HG03095 (cell line): ENCODE data around the gene CORIN.

ENCODE experiments used
- ATAC-seq: cut with Tn5 transposase; IDR thresholded peaks from one replicate; pipeline ENCODE4 v1.9.1; 2021; ENCODE audit warnings: moderate library complexity; ENCODE audit not compliant: unreplicated experiment

Gene CORIN

DNA sequence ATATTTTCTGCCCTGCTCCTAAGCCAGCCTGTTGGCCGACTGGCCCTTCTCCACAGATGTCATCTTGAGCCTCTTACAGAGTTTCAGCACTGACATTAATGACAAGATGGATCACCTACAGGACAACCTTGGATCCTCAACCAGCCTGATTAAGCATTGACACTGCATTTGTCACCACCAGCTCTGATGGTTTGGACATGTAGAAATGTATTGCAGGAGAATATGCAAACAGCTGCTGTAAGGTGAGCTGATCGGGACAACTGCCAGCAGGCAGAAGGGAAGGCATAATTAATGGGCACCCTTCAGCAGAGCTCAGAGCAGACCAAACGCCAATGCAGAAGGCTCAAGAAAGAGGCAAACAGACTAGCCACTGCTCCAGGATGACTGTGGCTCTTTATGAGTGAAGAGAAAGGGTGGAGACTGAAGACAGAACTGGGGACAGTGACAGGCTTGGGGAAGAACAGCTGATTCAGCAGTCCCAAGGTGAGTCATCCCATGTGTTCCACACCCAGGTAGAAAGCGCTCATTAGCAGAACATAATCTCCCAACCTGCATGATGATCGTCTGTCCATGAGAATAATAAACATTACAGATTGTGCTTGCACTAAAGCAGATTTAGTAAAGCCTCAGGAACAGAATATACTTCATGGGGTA, 6.7 kb downstream of the CORIN start:
- ATAC-seq = no peak

DNA sequence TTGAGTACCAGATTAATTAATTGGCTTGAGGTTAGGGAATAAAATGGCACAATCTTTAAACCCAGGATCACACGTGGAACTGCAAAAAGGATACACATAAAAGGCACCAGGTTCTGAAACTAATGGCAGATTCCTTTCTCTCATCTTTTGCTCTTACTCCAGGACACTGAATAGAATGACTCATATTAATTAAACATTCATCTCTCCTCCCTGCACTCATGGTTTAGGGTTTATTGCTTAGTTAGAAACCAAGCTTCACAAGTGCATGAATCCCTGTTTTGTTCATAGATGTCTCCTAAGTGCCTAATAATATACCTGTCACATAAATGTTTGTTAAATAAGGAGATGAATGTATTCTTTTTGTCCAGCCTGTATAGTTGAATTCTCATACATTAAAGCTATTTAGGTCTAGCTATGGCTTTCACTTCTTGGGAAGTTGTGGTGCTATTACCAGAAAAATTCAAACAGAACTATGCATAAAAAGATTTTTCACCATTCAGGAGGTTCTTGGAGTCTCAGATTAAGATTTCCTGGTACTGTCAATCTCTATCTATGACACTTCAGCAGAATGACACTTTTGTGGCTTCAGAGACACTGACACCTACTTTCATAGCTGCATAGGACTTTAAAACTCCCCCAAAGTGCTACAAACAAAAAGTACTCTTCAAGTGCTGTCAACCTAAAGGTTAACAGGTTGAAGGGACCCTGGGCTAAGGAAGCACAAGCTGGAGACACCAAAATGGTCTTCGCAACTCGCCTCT, 7.4 kb downstream of the CORIN start:
- no peak for ATAC-seq

GRCh38 chr4:47829438-47829837, 8.4 kb downstream of the CORIN start:
- ATAC-seq = no peak

DNA sequence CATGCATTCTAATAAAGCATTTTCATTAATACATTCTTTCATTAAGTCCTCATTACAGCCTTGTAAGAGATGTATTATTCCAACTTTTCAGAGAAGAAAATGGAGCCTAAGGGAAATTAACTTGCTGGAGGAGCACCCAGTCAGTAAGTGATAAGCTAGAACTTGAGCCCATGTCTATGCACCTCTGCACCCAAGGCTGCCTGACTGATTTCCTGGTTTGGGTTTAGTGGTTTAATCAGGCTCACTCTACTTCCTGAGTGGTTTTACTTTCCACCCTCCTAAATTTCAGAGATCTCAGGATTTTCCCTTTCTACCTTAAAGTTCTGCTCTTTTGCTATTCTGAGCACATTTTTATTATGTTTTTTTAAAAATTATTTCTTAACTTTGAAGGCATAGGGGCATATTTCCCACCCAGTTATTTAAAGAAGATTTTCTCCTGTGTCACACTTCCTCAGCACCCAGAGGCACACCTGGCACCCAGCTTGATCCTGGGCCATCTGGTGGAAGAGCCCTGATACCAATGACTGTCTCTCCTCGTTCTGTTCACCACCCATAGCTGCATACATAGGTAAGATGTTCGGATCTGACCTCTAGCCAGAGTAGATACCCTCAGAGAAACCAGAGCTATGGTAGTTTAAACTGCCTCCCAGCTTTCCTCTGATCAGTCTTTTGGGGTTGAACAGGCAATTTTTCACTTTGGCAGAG, 10.4 kb downstream of the CORIN start:
- no peak for ATAC-seq

GRCh38 chr4:47824840-47825239, 13.0 kb downstream of the CORIN start:
- ATAC-seq = peak; percentile 61

- ATAC-seq = no peak
These were observed 18.7 kb downstream of the CORIN start for GRCh38 chr4:47819178-47819577.

DNA sequence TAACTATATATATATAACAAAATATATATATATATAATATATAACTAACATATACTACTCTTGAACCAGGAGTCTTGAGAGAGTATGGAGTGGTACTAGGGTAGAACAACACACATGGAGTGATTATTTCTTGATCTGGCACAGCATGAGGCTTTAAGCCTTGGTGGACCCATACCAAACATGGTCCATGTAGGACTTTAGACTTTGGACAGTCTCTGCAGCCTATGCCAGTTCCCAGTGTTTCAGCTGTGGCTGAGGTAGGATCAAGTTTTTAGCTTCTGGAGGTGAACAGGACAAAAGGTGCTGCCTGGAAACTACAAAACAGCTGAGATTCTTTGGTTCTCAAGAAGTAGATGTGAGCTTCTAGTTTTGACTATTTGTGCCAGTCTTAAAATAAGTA, 20.6 kb downstream of the CORIN start:
- ATAC-seq = no peak

DNA sequence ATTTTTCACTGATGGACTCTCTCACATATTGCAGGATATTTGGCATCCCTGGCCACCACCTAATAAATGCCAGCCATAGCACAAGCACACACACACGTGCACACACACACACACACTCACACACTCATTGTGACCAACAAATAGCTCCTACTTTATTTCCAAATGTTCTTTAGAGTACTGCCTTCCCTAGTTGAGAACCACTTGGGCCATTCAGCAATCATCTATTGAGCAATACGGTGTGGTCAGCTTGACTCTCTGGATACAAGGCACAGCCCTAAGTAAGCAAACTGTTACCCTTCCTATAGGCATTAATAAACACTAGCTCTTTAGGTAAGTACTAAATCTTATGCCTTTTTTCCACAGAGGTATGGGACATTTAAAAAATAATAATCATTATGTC, 21.1 kb downstream of the CORIN start:
- no peak for ATAC-seq

DNA sequence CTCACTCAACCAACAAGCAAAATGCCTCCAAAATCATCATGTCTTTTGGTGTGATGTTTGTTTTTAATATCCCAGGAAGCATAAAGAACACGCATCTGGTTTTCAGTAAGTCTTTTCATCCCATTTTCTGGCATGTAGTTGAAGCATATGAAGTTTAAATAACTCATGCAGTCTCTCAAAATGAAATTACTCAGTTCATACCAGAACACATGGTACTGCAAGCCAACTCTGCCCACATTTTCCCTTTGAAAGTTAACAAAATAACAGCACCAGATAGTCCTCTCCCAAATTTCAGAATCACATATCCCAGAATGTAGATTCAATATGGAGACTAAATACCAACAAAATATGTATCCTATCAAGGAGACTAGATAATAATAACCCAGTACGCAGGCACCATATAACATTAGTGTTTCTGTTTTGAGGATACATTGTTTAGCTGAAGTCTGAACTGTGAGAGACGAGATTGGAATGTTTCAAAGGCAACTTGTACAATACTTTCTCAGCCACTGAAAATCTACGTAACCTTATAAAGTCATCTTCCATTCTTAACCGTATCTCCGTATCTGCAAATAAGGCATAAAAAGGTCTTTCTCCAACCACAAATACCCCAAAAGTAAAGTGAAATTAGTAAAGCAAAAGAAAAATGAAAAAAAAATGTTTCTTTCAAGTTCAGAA, 23.1 kb downstream of the CORIN start:
- no peak for ATAC-seq

- no peak for ATAC-seq
These were observed 28.1 kb downstream of the CORIN start for GRCh38 chr4:47809654-47810203.

GRCh38 chr4:47804598-47804997, 33.3 kb downstream of the CORIN start:
- no peak for ATAC-seq

DNA sequence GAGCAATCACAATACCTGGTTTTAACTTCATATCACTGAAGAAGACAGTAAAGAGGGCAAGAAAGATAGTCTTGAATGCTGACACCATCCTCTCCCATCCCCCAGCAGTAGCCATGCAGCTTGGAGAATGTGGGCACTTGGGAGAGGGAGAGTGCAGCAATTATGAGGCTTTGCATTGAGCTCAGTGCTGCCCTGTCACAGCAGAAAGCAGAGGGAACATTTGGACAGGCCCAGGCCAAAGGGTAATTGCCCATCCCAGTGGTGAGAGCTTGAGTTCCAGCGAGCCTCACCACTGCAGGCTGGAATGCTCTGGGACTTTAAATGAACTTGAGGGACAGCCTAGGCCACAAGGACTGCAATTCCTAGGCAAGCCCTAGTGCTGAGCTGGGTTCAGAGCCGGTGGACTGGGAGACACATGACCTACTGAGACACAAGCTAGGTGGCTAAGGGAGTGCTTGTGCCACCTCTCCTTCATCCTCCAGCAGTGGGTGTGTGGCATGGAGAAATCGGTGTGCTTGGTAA, 36.3 kb downstream of the CORIN start:
- no peak for ATAC-seq

GRCh38 chr4:47798165-47798564, 39.7 kb downstream of the CORIN start:
- ATAC-seq = no peak

GRCh38 chr4:47791965-47792364, 45.9 kb downstream of the CORIN start:
- no peak for ATAC-seq

DNA sequence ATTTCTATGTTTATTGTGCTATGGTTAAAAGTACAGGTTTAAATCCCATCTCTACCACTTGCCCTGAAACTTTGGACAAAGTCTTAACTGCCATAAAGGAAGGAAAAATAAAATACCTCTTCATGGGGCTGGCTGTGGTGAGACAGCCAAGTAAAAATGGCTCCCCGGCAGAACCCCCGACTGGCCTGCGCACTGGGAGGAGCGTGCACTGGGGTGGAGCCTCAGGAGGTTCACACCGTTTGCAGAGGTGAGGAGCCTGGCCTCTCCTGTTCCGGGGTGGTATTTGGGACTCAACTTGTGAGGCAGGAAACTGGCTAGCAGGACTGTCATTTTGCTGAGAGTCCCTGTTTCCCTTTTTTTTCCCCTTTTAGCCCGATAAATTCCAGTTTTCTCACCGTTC, 47.8 kb downstream of the CORIN start:
- no peak for ATAC-seq

DNA sequence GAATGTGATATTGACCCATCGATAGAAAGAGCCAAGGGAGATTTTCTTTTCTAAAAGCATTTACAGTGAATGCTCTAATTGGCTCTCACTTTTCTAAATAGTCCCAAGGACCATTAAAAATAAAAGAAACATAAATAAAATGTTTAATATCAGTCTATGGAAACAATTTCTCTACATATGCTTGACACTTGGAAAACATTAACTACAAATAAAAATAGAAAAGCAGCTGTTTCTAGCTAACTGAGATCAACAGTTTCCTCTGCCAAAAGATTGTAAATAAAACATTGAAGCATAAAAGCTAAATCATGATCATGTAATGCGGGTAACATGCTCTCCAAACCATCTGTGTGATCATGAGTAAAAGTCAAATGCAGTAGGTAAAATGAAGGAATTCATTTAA, 49.7 kb downstream of the CORIN start:
- no peak for ATAC-seq

- ATAC-seq = peak; percentile 79
These were observed 50.9 kb downstream of the CORIN start for GRCh38 chr4:47786958-47787370.

DNA sequence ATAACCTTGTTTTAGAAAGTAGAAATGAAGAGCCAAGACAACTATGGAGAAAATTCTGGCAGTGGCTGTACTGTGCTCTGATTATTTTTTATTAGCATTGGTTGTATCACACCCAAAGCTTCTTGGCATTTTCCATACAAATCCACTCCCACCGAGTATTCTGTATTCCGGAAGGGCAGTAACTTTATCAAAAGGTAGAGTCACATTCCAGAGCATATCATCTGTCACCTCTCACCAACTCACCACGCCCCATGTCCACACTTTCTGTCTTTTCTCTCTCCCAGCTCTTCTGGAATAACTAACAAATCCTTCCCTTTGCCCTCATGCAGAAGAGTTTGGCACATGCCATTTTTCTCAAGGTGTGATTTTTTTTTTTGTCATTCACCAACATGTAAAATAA, 52.7 kb downstream of the CORIN start:
- ATAC-seq = no peak

GRCh38 chr4:47784222-47784621, 53.6 kb downstream of the CORIN start:
- ATAC-seq = no peak

DNA sequence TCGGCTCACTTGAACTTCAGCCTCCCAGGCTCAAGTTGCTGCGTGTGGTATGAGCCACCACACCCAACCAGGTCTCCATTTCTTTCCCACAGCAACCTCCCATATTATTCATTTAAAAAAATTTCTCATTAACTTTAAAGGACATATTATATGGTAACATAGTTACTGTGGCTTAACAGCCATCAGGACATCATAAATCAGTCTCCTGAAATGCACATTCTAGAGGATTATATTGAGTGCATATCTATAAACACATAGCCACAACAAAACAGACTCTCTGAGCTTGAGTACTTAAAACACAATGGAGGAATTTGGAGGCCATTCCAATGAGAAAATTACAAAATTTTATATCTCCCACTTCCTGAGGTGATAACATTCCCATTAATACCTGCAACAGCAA, 61.5 kb downstream of the CORIN start:
- no peak for ATAC-seq

DNA sequence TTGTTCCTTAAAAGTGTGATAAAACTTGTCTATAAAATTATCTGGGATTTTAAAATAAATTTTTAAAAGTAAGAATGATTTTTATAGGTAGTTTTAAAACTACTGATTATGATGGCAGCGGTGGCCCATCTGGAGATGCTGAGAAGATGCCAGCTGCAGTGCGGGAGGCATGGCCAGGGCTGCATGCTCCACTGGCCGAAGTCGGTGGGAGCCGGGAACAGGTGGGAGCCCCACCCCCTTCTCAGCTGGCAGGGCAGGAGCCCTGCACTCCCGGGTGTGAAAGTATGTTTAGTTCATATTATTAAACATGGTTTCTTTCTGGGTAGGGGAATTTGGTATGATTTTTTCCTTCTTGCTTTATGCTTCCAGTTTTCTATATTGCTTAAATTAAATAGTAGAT, 63.8 kb downstream of the CORIN start:
- ATAC-seq = no peak
